CD4-positive, alpha-beta T cell treated with Interleukin-15 for 4 hours (primary cell): ENCODE measurements around the gene MDN1.
"Not testable (repeated sequence)": the region's sequence is repeated elsewhere in the genome, so short reads cannot be mapped to it uniquely, and the experiment has no call there.

ENCODE experiments used
- DNase-seq: peaks from one replicate; pipeline ENCODE4 v3.0.0-alpha.2; 2020; ENCODE audit warnings: low spot score

The MDN1 gene

GRCh38 chr6:89649682-89650081 is 169.9 kb downstream of the MDN1 start:
- DNase-seq, result no peak

- DNase-seq, result no peak
These were observed 174.7 kb downstream of the MDN1 start for GRCh38 chr6:89644864-89645263.

GRCh38 chr6:89643406-89643805 is 176.2 kb downstream of the MDN1 start:
- no peak for DNase-seq

GRCh38 chr6:89642956-89643355 is 176.6 kb downstream of the MDN1 start:
- no peak for DNase-seq

- not testable (repeated sequence) for DNase-seq
These were observed 178.0 kb downstream of the MDN1 start for GRCh38 chr6:89641581-89641980.

- DNase-seq, result no peak
These were observed 178.8 kb downstream of the MDN1 start for GRCh38 chr6:89640804-89641203.

GRCh38 chr6:89638320-89639195 is 181.0 kb downstream of the MDN1 start, which contains the start of gene LYRM2:
Gene LYRM2, minus strand, starts transcription at chr6:89638747. Its CDS starts 31 bp downstream, at chr6:89638716.
- peak; percentile 88 for DNase-seq

- DNase-seq, result no peak
These were observed 181.7 kb downstream of the MDN1 start for GRCh38 chr6:89637960-89638319.

GRCh38 chr6:89636412-89636811 is 183.2 kb downstream of the MDN1 start:
- not testable (repeated sequence) for DNase-seq

GRCh38 chr6:89630488-89630887 is 189.1 kb downstream of the MDN1 start:
- DNase-seq, result no peak

GRCh38 chr6:89623749-89624148 is 195.8 kb downstream of the MDN1 start:
- DNase-seq, result no peak

- DNase-seq, result no peak
These were observed 200.0 kb downstream of the MDN1 start for GRCh38 chr6:89619567-89619966.

- no peak for DNase-seq
These were observed 201.6 kb downstream of the MDN1 start for GRCh38 chr6:89618026-89618425.

- no peak for DNase-seq
These were observed 203.1 kb downstream of the MDN1 start for GRCh38 chr6:89616531-89616930.

GRCh38 chr6:89615882-89616281 is 203.7 kb downstream of the MDN1 start:
- no peak for DNase-seq

GRCh38 chr6:89613790-89614189 is 205.8 kb downstream of the MDN1 start:
- no peak for DNase-seq

GRCh38 chr6:89612121-89612520 is 207.5 kb downstream of the MDN1 start:
- no peak for DNase-seq

- no peak for DNase-seq
These were observed 207.9 kb downstream of the MDN1 start for GRCh38 chr6:89611666-89612065.

- DNase-seq, result peak; percentile 78
These were observed 209.4 kb downstream of the MDN1 start for GRCh38 chr6:89610149-89610642.

GRCh38 chr6:89605861-89606260 is 213.7 kb downstream of the MDN1 start:
- no peak for DNase-seq

GRCh38 chr6:89604653-89605052 is 214.9 kb downstream of the MDN1 start:
- no peak for DNase-seq

- no peak for DNase-seq
These were observed 217.4 kb downstream of the MDN1 start for GRCh38 chr6:89602166-89602565.

- DNase-seq, result no peak
These were observed 219.9 kb downstream of the MDN1 start for GRCh38 chr6:89599727-89600126.

GRCh38 chr6:89597988-89598387 is 221.6 kb downstream of the MDN1 start:
- no peak for DNase-seq
